SK-N-SH treated with all-trans-retinoic acid at 6 μM for 48 hours (cell line): ENCODE data around the gene TBC1D7.

Experiments used
- BACH2 ChIP-seq: fragments of 250-450 bp; sonication (Bioruptor Pico); IDR thresholded peaks from 2 replicates; pipeline ENCODE4 v1.9.0; 2021; ENCODE audit warnings: mild to moderate bottlenecking, borderline replicate concordance
- CREB5 ChIP-seq: fragments of 250-450 bp; sonication (Bioruptor Pico); IDR thresholded peaks from 2 replicates; pipeline ENCODE4 v1.5.1; 2020; ENCODE audit warnings: low read depth, mild to moderate bottlenecking, moderate library complexity
- CSDC2 ChIP-seq: fragments of 250-450 bp; sonication (Bioruptor Pico); IDR thresholded peaks from 2 replicates; pipeline ENCODE4 v1.5.0; 2020; ENCODE audit warnings: mild to moderate bottlenecking, moderate library complexity
- OSR1 ChIP-seq: fragments of 250-450 bp; sonication (Bioruptor Pico); IDR thresholded peaks from 2 replicates; pipeline ENCODE4 v1.8.0; 2022; ENCODE audit warnings: moderate library complexity, mild to moderate bottlenecking, inconsistent platforms
- PATZ1 ChIP-seq: fragments of 250-450 bp; sonication (Bioruptor Pico); IDR thresholded peaks from 2 replicates; pipeline ENCODE4 v1.8.0; 2020; ENCODE audit warnings: mild to moderate bottlenecking, moderate library complexity, borderline replicate concordance
- POU6F1 ChIP-seq: fragments of 250-450 bp; sonication (Bioruptor Pico); IDR thresholded peaks from 2 replicates; pipeline ENCODE4 v1.8.0; 2021; ENCODE audit warnings: low read depth, mild to moderate bottlenecking, moderate library complexity, borderline replicate concordance
- SNAI2 ChIP-seq: fragments of 250-450 bp; sonication (Bioruptor Pico); IDR thresholded peaks from 2 replicates; pipeline ENCODE4 v1.5.0; 2020; ENCODE audit warnings: mild to moderate bottlenecking, moderate library complexity
- TSHZ2 ChIP-seq: fragments of 250-450 bp; sonication (Bioruptor Pico); IDR thresholded peaks from 2 replicates; pipeline ENCODE4 v1.5.0; 2020; ENCODE audit warnings: mild to moderate bottlenecking, moderate library complexity

- TF ChIP-seq PATZ1 (CRISPR knock-in tag) (no peak), CREB5 (CRISPR knock-in tag) (no peak), BACH2 (CRISPR knock-in tag) (no peak), OSR1 (CRISPR knock-in tag) (no peak), POU6F1 (CRISPR knock-in tag) (no peak), TSHZ2 (no peak), SNAI2 (no peak), CSDC2 (CRISPR knock-in tag) (no peak)
Observed at GRCh38 chr6:13364842-13365241, 36.5 kb upstream of the TBC1D7 start.
